ENCODE data around the gene ESR2.
A peak's percentile ranks its signal among the peaks of the same experiment; 100 is the strongest.
"Not testable (repeated sequence)": the region's sequence is repeated elsewhere in the genome, so short reads cannot be mapped to it uniquely, and the experiment has no call there.

ESR2 gene

DNA sequence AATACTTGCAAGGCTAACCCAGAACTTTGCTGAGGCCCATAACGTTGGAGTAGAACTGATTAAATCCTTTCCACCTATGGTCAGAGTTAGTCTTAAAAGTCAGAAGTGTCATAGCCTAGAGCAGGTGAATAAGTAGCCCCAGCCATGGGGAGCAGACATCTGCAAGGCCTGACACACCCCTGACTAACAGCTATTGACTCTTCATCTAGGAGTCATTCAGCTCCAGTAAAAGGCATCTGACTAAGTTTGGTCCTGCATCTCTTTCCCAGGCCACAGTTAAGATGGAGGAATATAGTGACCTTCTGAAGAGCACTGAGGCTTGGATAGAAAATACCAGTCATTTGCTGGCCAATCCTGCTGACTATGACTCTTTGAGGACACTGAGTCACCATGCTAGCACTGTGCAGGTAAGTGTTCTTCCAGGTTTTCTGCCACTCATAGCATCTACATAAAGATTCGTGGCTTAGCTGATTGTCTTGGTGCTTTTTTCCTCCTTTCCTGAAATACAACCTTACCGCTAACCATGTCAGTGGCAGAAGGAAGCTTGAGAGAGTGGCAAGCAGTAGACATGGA lies 212.9 kb downstream of the ESR2 start:
- no peak for DNase-seq (ENCODE audit: low spot score)

DNA sequence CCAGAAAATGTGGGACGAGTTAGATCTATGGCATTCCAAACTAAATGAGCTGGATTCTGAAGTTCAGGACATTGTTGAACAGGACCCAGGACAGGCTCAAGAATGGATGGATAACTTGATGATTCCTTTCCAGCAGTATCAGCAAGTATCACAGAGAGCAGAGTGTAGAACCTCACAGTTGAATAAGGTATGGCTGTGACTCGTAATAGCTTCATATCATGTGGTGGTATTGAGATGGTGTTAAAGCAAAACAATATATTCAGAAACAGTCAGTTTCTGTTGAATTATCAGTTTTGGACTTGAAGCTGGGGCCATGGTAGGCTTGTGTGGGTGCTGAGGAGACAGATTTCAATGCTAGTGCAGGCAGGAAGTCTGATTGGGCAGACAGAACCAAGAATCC lies 213.7 kb downstream of the ESR2 start:
- no peak for DNase-seq (ENCODE audit: low spot score)

DNA sequence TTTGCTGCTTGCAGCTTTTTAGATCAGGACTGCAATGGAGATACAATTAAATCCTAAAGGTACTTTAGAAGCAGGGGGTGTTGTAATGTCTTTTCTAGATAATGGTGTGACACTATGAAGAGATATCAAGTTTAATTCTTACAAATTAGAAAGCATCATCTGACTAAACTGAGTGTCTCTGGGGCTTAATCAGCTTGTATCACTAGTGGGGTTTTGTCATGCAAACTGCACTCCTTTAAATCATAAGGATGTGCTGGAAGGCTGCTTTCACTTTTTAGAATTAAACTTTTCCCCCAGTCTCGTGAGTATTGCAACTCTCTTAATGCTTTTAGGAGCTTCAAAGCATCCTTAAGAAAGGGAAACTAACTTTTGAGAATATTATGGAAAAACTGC lies 218.6 kb downstream of the ESR2 start:
- DNase-seq (ENCODE audit: low spot score), result no peak

DNA sequence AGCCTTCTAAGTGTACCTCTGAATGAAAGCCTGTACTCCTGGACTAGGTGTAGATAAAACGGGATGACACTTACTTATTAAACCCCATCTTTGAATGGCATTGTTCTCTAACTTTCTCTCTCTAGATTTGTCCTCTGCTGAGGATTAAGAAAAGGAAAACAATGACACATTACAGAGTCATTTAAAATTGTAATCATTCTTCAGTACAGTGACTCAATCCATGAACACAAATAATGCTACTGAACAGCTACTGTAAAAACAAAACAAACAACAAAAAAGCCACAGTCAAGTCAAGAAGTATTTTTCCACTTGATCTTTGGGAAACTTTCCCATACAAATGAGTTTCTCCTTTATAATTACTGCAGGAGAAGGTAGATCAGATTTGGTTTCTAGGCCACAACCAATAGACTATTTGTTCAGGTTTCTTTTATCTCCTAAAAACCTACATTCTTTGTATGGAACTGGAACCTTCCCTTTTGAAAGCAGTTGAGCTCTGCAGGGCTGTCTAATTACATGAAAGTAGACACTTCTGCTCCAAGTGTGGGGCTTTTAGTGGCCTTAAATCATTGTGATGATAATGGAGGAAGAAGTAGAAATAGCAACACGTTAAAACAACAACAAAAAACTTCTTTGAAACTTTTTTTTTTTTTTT lies 219.1 kb downstream of the ESR2 start:
- no peak for DNase-seq (ENCODE audit: low spot score)

DNA sequence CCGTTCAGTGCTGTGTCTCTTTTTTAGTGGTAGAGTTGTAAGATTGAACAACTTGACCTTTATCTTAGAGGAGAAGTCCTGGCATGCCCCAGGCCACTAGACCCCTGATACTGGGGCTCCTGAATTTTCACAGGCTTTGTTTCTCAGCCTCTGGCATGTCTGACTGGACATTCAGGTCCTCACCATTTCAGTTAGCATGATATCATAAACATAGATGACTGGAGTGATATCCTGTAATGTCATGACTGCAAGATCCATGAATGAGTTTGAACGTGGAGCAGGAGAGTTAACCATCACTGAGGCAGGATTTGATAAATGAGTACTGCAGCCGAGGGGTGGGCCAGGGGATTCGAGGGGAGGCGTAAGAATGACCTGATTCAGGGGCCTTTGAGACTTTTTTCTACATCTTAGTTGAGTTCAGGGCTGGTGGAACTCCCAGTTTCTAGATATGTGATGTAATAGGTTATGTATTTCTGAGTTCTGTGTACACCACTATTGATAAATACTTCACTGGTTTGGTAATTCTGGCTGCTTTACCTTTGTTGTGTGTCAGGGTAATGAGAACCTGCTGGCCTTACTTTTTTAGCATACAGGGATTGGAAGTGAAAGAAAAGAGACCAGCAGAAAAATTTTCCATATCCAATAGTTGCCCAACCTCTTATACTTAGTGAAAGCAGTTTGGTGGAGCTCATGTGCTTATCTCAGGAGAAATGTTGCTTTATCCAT lies 224.4 kb downstream of the ESR2 start:
- no peak for DNase-seq (ENCODE audit: low spot score)

DNA sequence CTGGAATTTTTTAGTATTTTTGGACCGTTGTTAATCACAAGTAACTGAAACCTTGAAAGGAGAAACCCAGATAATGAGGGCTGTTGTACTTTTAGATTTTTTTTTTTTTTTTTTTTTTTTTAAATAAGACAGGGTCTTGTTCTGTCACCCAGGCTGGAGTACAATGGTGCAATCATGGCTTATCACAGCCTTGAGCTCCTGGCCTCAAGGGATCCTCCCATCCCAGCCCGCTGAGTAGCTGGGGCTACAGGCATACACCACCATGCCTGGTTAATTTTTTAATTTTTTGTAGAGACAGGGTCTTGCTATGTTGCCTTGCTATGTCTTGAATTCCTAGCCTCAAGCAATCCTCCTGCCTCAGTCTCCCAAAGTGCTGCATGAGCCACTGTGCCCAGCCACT lies 229.7 kb downstream of the ESR2 start:
- DNase-seq (ENCODE audit: low spot score), result no peak

DNA sequence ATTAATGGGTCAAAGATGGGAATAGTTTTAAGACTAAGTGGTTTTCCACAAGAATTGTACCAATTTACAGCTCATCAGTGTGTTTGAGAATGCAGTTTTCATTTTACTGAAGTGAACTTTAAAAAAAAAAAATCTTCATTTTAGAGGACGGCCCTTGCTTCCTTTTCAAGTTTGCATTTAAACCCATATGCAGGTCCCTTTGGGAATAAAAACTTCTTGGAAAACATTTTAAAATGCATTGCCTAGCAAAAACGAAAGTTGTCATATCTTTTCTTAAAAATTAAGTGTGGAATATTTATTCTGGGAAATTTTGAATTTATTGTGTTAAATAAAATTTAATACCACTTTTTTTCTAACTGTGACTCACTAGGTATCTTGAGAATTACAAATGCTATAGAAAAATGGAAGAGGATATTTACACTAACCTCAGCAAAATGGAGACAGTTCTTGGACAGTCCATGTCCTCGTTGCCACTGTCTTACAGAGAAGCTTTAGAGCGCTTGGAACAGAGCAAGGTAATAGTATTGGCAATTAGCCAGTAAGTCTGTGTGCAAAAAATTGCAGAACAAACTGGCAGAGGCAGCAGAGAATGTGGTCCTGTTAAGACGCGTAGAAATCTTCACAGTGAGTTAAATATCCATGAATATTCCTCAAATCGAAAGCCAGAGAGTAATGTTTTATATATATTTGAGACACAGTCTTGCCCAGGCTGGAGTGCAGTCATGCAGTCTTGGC lies 231.6 kb downstream of the ESR2 start:
- DNase-seq (ENCODE audit: low spot score), result no peak

DNA sequence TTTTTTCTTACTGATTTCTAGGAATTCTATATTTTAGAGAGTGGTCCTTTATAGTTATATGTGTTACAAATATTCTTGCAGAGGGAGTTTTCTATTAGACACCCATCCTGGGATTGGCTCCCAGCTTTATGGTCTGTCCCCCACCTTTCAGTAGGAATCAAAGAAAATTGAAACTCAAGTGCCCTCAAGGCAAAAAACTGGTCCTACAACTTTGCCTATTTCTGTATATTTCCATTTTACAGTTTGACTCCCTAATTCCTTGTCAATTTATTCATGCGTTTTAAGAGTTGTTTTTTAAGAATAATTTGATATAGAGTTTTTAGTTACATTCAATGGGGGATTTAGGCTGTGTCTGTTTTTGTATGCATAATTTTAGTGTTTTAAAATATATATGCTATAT lies 232.5 kb downstream of the ESR2 start:
- no peak for DNase-seq (ENCODE audit: low spot score)

DNA sequence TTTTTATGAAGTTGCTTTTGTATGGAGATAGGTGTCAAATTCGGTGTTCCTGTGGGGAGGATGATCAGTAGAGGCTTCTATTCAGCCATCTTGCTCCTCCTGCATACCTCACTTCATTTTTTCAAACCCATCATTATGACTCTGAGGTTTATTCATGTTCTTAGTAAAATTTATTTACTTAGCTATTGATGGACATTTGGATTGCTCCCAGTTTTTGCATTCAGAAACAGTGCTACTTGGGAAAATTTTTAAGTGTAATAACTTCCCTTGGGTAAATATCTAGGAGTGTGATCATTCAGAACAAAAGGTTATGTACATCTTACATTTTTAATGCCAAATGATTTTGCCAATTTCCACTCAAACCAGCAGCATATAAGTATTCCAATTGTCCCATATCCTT lies 233.1 kb downstream of the ESR2 start:
- DNase-seq (ENCODE audit: low spot score), result no peak

DNA sequence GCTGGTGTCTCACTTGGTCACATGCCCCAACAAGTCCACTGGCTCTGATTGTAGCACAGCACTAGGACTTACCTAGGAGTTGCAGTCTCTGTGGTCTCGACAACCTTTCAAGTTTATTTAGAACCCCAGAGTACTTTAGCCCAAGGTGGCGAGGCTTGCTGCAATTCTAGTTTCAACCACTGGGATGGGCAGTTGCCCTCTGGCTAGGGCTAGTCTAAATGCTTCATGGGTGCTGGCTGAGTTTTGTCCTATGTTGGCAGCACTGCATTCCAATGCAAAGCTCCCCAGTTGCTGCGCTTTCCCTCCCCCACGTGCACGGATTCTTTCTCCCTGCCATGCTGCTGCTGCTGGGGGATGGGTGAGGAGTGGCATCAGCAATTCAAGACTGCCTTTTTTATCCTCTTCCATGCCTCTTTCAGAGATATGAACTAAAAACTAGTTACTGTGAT lies 233.5 kb downstream of the ESR2 start:
- peak; percentile 16 for DNase-seq (ENCODE audit: low spot score)

DNA sequence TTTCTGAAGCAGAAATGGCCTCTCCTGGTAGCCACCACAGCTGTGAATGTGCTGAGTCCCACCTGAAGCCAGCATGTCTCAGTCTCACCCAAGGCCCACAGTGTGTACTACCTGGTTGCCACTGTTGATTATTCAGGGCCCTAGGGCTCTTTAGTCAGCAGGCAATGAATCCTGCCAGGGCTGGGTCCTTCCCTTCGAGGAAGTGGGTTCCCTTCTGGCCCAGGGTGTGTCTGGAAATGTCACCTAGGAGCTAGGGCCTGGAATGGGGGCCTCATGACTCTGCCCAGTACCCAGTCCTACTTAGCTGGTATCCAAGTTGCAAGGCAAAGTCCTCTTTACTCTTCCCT lies 234.0 kb downstream of the ESR2 start:
- DNase-seq (ENCODE audit: low spot score), result no peak

DNA sequence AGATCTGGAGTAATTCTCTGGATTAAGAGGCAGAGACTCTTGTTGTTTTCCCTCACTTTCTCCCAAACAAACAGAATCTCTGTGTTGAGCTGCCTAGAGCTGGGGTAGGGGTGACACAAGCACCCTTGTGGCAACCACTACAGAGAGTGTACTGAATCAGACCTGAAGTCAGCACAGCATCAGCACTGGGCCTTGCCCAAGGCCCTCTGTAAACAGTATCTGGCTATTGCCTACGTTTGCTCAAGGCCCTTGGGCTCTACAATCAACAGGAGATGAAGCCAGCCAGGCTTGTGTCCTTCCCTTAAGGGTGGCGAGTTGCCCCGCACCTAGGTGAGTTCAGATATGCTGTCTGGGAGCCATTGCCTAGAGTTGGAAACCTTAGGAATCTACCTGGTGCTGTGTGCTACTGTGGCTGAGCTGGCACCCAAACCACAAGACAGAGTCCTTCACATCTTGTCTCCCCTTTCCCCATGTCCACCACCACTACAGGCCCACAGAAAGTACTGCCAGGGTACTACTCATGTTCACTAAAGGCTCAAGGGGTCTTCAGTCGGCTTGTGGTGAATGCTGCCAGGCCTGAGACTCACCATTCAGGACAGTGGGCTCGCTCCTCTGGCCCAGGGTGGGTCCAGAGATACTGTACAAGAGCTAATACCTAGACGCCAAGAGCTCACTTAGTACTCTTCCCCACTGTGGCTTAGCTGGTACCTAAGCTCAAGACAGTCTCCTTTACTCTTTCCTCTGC lies 234.5 kb downstream of the ESR2 start:
- DNase-seq (ENCODE audit: low spot score), result no peak

DNA sequence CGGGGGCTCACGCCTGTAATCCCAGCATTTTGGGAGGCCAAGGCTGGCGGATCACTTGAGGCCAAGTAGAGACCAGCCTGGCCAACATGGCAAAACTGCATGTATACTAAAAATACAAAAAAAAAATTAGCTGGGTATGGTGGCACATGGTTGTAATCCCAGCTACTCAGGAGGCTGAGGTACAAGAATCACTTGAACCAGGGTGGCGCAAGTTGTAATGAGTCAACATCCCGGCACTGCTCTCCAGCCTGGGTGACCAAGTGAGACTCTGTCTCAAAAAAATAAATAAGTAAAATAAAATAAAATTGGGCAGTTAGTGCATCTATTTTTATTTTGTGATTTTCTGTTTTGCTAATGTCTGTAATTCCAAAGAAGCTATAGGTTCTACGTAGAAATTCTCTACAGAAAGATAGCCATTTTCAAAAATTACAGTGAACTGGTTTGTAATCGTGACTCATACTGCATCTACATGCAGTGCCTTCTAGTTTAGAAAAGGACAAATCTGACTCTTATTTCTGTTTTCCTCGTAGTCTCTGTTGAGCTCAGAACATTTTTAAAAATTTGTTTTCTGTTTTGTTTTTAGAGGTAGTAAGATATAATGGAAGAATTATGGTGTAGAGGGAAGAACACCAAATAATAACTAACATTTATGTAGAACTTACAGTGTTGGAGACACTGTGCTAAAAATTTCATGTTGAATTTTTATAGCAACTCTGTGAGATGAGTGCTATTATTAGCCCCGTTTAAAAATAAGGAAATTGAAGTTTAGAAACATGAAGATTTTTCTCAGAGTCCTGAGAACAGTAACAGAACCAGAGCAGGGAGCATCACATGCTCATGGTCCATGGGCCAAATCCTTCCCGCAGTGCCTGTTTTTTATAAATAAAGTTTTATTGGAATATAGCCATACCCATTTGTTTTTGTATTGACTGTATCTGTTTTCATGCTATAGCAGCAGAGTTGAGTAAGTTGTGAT lies 240.2 kb downstream of the ESR2 start:
- no peak for DNase-seq (ENCODE audit: low spot score)

DNA sequence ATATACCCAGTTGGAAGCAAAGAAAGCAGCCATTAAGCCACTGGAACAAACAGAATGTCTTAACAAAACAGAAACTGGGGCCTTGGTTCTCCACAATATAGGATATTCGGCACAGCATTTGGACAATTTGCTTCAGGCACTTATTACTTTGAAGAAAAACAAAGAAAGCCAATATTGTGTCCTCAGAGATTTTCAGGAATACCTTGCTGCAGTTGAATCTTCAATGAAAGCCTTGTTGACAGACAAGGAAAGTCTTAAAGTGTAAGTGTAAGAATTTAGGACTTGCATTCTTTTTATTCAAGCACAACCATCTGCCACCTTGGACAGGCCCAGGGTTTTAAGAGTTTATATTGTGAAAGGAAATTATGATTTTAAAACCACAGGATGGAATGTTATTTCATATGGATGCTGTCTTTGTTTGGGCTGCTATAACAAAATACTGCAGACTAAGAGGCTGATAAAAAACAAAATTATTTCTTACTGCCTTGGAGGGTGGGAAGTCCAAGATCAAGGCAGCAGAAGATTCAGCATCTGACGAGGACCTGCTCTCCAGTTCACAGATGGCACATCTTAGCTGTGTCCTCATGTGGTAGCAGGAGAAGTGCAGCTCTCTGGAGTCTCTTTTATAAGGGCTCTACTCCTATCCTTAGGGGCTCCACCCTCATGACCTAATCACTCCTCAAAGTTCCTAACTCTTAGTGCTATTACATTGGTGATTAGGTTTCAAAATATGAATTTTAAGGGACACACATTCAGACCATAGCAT lies 244.4 kb downstream of the ESR2 start:
- DNase-seq (ENCODE audit: low spot score), result no peak

DNA sequence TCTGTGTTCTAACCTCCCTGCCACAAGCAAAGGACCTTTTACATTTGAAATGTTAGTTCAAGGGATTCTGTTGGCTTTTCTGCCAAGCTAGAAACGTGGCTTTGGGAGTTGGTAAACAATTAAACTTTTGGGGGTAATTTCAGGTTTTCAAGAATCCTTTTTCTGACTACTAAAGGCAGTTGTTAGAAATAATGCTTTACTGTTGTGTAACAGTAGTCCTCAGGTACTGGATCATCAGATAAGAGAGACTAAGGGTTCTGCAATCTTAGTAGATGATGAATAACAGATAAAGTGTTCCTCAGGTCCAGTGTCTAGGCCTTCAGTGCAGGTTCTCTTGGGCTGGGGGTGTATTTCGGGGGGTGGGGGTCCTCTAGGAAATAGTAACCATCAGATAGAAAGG lies 249.1 kb downstream of the ESR2 start:
- no peak for DNase-seq (ENCODE audit: low spot score)

DNA sequence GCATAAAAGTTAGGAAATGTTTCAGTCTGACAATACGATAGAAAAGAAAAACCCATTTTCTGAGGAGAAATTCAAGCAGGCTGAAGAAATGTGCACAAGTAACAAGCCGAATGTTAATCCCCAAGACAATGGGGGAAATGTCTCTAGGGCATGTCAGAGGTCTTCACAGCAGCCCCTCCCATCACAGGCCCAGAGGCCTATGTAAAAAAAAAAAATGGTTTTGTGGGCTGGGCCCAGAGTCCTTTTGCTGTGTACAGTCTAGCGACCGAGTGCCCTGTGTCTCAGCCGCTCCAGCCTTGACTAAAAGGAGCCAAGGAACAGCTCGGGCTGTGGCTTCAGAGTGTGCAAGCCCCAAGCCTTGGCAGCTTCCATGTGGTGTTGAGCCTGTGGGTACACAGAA lies 250.9 kb downstream of the ESR2 start:
- not testable (repeated sequence) for DNase-seq (ENCODE audit: low spot score)

DNA sequence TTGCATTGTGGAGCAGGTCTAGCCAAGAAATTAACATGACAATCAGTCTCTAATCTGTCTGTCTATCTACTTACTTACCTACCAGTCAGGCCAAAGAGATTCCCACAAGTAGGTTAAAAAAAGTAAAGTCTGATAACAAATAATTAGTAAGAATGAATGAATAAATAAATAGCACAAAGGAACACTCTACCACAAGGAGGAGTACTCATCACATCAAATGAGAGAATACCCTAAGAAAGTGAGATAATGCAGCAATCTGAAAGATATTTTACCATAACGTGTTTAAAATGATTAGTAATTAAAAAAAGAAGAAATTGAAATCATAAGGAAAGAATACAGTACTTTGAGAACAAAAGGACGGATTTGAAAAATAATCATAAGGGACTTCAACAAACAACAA lies 254.1 kb downstream of the ESR2 start:
- DNase-seq (ENCODE audit: low spot score), result no peak

DNA sequence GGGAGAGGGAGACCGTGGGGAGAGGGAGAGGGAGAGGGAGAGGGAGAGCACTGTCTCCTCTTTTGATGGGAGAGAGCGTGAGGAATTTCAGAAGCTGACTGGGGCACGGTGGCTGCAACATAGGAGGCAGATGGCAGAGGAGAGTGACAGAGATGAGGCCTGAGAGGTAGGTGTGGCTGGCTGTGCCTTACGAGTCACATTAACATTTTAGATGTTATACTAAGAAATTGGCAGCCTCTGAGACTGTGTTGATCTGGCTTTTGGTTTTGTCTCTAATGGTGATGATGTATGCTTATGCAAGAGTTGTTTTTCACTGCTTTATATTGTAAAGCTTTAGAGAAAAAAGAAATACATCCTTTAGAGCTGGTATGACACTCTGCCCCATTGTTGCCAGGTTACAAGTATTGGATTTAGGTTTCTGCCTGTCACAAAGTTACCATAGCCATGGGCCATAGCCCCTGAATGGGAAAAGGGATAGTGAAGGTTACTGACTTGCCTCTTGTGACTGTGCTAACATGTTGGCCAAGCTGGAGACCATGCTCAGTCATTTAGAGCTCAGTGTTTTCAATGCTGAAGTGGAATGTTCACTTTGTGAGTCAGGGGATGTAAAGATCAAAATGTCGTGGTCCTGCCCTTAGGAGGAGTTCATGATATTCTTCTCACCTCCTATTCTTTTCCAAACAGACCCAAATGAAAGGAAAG lies 255.2 kb downstream of the ESR2 start:
- DNase-seq (ENCODE audit: low spot score), result no peak

DNA sequence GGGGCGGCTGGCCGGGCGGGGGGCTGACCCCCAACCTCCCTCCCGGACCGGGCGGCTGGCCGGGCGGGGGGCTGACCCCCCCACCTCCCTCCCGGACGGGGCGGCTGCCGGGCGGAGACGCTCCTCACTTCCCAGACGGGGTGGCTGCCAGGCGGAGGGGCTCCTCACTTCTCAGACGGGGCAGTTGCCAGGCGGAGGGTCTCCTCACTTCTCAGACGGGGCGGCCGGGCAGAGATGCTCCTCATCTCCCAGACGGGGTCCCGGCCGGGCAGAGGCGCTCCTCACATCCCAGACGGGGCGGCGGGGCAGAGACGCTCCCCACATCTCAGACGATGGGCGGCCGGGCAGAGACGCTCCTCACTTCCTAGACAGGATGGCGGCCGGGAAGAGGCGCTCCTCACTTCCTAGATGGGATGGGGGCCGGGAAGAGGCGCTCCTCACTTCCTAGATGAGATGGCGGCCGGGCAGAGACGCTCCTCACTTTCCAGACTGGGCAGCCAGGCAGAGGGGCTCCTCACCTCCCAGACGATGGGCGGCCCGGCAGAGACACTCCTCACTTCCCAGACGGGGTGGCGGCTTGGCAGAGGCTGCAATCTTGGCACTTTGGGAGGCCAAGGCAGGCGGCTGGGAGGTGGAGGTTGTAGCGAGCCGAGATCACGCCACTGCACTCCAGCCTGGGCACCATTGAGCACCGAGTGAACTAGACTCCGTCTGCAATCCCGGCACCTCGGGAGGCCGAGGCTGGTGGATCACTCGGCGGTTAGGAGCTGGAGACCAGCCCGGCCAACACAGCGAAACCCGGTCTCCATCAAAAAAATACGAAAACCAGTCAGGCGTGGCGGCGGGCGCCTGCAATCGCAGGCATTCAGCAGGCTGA lies 256.1 kb downstream of the ESR2 start:
- not testable (repeated sequence) for DNase-seq (ENCODE audit: low spot score)
